Hematopoietic multipotent progenitor cell treated with erythropoietin and hydrocortisone succinate and interleukin-3 and kit ligand, for 6 days (in vitro differentiated cells): ENCODE results near the gene MRFAP1.

Source experiments
- DNase-seq: peaks from one replicate; pipeline ENCODE4 v3.0.0-alpha.2; 2015

MRFAP1 gene

DNA sequence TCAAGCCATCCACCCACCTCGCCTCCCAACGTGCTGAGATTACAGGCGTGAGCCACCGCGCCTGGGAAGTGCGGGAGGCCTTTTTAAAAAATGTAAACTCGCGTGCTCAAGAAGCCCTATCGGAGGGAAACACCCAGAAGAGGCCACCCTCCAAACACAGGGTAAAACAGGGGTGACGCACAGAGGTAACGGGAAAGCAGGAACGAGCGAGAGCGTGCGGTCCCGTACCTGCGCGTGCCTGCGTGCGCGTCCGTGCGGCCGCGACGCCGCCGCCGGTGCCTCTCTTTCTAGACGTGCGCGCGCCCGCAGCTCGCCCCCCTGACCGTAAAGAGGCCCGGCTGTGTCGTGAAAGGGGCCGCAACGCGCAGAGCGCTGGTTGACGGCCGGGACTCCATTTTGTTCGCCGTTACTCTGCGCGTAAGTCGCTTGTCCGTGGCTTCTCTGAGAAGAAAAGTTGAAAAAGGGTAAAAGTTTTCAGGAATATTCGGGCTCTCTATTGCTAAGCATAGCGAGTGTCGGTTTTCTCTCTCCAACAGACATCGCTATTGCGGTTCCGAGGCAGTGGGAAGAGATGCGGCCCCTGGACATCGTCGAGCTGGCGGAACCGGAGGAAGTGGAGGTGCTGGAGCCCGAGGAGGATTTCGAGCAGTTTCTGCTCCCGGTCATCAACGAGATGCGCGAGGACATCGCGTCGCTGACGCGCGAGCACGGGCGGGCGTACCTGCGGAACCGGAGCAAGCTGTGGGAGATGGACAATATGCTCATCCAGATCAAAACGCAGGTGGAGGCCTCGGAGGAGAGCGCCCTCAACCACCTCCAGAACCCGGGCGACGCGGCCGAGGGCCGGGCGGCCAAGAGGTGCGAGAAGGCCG, at the start of gene MRFAP1:
Gene MRFAP1 (plus strand): TSS at position 394 of the 872 bp plus-strand sequence. CDS start 178 bp downstream, at position 572.
- DNase-seq = peak; percentile 96

DNA sequence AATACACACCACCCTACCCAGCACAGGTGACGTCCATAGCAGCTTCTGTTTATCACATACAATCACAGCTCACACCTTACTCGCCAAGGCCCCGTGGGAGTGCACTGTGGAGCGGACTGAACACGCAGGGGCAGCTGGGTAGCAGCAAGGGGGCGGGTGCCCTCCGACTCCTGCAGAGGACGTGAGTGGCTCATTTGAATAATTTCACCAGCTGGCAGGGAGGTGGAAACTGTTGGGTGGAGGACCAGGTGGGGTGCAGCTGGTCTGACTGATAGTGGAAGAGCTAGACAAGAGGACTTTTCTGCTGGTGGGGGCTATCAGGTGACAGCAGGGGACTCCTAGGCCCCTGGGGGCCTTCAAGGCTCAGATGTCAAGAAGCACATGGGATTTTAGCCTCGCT, 49.2 kb upstream of the MRFAP1 start:
- peak; percentile 28 for DNase-seq

DNA sequence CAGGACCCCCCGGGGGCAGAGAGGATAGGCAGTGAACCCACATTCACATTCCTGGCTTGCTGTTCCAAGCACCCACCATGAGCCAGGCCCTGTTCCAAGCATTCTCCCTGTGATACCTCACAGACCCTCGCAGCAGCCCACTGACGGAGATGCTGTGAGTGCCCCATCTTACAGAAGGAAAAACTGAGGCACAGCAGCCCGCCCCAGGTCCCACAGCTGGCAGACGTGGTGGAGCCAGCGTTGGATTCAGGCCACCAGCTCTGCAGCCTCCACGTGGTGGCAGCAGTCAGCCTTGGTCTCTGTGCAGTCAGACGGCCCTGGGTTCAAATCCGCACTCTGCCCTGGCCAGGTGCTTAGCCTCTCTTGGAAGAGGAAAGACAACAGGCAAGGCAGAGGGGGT, 48.7 kb upstream of the MRFAP1 start:
- no peak for DNase-seq

GRCh38 chr4:6592804-6593563, 47.5 kb upstream of the MRFAP1 start:
- no peak for DNase-seq

GRCh38 chr4:6594341-6594740, 46.1 kb upstream of the MRFAP1 start:
- DNase-seq = no peak

GRCh38 chr4:6594826-6595355, 45.6 kb upstream of the MRFAP1 start:
- no peak for DNase-seq

- DNase-seq = peak; percentile 43
Observed at GRCh38 chr4:6595897-6596537, 44.5 kb upstream of the MRFAP1 start.

DNA sequence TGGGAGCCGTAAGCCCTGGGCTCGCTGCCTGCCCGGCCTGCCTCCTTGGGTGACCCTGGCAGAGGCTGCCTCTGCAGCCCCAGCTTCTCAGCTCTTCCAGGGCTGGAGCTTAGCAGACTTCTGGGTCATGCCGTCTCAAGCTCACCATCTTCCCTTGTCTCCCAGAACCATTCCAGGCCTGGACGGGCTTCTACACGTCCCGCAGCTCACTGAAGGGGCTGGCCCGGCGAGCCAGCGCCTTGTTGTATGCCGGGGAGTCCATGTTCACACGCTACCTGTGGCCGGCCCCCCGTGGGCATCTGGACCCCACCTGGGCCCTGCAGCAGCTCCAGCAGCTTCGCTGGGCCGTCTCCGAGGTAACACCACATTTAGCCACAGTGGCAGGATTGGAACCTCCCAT, 43.5 kb upstream of the MRFAP1 start:
- no peak for DNase-seq

- DNase-seq = no peak
Observed at GRCh38 chr4:6598127-6598526, 42.4 kb upstream of the MRFAP1 start.

DNA sequence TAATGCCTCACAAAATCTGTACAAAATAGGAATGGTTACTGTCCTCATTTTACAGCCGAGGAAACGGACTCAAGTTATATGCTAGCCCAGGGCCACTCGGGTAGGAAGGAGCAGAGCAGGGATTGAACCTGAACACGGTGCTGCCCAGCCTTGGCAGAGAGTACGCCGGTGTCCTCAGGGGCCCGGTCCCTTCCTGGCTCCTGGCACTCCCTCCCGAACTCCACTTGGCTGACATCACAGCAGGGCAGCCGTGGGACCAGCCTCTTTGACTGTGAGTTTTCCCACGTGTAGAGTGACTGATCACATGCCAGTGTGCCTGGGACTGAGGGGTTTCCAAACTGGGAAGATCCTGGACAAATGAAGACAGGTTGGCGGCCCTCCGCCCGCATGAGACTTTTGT, 41.8 kb upstream of the MRFAP1 start:
- no peak for DNase-seq

GRCh38 chr4:6601661-6602250, 38.7 kb upstream of the MRFAP1 start:
- no peak for DNase-seq

DNA sequence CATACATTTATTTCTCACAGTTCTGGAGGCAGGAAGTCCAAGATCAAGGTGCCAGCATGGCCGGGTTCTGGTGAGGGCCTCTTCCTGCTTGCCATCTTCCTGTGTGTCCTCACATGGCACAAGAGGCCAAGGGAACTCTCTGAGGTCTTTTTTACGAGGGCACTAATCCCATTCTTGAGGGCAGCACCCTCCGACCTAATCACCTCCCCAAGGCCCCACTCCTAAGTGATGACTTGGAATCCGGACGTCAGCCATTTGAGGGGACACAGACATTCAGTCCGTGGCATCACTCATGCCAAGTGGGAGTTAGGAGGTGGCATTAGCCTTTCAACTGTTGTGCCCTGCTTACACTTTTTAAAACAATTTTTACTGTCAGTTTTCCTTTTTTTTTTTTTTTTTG, 38.2 kb upstream of the MRFAP1 start:
- DNase-seq = no peak

DNA sequence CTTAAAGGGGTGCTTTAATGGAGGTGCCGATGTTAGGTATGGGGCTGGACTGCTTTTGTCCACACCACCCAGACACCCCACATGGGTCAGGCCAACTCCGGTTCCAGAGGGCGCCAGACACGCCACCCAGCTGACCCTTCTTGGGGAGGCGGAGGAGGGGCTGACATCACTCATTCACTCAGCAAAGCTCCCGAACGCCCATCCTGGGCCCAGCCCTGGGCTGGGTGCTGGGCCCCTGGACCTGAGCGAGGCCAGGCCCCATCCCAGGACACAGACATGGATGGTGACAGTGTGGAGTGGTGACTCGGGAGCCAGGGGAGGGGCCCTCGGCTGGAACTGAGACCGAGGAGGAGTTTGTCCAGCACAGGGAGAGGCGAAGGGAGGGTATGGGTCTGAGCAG, 37.4 kb upstream of the MRFAP1 start:
- no peak for DNase-seq

- DNase-seq = no peak
Observed at GRCh38 chr4:6605114-6605513, 35.4 kb upstream of the MRFAP1 start.

DNA sequence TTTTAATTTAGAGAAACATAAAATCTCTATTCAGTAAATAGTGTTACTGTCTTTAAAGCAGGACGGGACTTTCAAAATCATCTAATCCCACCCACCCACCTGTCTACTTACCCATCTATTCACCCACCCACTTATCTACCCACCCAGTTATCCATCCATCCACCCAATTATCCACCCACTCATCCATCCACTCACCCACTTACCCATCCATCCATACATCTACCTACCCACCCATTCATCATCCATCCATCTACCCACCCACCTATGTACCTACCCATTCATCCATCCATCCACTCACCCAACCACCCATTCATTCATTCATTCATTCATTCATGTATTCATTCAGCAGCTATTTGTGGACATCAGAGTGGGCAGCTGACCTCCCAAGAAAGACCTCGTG, 34.9 kb upstream of the MRFAP1 start:
- DNase-seq = no peak

DNA sequence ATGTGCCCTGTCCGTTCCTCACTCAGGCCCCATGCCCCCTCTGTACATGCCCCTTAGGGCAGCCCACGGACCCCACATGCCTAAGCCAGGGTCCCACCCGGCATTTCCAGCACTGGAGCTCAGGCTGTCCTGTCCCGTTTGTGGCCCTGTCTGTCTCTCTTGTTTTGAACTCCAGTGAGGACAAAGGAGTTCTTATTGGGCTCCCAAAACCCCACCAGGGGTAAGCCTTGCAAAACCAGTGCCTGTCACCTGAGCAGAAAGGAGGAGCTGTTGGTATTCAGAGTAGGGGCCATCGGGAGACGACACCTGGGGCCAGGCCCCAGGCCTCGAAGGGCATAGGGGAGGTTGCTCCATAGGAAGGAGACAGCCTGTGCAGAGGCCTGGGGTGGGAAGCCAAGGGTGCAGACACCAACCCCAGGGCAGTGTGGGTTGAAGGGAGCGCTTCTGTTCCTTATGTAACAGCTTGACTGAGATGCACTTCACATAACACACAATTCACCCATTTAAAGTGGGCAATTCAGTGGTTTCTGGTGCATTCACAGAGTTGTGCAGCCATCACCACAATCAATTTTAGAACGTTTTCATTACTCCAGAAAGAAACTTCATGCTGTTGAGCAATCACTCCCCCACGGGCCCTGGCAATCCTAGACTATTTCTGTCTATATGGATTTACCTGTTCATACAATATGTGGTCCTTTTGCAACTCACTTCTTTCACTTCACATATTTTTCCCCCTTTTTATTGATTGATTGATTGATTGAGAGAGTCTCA, 33.8 kb upstream of the MRFAP1 start:
- no peak for DNase-seq

DNA sequence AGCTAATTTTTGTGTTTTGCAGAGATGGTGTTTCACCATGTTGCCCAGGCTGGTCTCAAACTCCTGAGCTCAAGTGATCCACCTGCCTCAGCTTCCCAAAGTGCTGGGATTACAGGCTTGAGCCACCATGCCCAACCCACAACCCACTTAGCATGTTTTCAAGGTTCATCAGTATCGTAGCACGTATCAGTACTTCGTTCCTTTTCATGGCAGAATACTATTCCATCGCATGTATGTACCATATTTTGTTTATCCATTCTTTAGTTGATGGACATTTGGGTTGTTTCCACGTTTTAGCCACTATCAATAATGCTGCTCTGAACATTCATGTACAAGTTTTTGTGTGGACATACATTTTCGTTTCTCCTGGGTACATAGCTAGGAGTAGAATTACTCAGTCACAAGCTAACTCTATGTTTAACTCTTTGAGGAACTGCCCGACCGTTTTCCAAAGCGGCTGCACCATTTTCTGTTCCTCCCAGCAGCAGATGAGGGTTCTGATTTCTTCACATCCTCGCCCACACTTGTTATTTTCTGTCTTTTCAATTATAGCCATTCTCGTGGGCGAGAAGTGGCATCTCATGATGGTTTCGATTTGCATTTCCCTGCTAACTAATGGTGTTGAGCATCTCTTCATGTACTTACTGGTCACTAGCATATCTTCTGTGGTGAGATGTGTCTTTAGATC, 33.0 kb upstream of the MRFAP1 start:
- DNase-seq = no peak

DNA sequence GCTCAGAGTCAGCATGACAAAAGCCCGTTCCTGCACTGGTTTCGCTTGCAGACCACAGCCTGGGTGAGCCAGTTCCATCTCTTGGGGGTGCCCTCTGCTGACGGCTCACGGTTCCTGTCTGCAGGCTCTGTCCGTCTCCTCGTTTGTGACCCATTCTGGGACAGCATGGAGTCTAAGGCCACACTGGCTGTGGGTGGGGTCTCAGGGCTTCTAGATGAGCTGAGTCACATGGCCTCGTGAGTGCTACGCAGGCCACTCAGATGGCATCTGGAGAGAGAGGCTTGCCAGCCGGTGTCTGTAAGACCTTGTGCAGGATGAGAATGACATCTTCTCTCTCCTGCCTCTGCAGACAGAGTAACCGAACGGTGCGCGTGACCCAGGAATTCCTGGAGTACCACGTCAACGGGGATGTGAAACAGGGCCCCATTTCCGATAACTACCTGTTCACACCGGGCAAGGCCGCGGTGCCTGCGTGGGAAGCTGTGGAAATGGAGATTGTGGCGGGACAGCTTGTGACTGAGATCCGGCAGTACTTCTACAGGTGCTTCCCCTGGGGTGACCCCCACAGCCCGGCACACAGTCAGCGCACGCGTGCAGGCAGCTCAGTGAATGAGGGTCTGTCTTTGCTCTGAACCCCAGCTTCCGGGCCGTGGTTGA, 31.6 kb upstream of the MRFAP1 start:
- DNase-seq = no peak

GRCh38 chr4:6609415-6610079, 30.9 kb upstream of the MRFAP1 start:
- DNase-seq = no peak

- DNase-seq = no peak
Observed at GRCh38 chr4:6610856-6611430, 29.5 kb upstream of the MRFAP1 start.
